Muscle layer of duodenum (tissue), 2 donors: Measurements from ENCODE around the gene BRICD5.
A peak's percentile ranks its signal among the peaks of the same experiment; 100 is the strongest.

Experiments used
- H3K27ac ChIP-seq: one replicate; pipeline ENCODE4 v1.7.0; 2013; ENCODE audit warnings: mild to moderate bottlenecking, low read length
- H3K27me3 ChIP-seq: one replicate; pipeline ENCODE4 v1.7.0; 2013; ENCODE audit warnings: low read depth, mild to moderate bottlenecking, control low read depth, low read length
- H3K36me3 ChIP-seq, 2 donors: one replicate each; pipeline ENCODE4 v1.7.0; 2013; ENCODE audit warnings: low read length in 2 of 2, control low read depth in 1 of 2, mild to moderate bottlenecking in 1 of 2; ENCODE audit not compliant: insufficient read depth in 2 of 2, control insufficient read depth in 1 of 2
- H3K4me1 ChIP-seq, 2 donors: one replicate each; pipeline ENCODE4 v1.7.0; 2013; ENCODE audit warnings: low read length in 2 of 2, mild to moderate bottlenecking in 2 of 2, control low read depth in 1 of 2, moderate library complexity in 1 of 2; ENCODE audit not compliant: insufficient read depth in 2 of 2, control insufficient read depth in 1 of 2
- H3K4me3 ChIP-seq, 2 donors: one replicate each; pipeline ENCODE4 v1.7.0; 2013; ENCODE audit warnings: low read length in 2 of 2, low read depth in 1 of 2, mild to moderate bottlenecking in 1 of 2
- H3K9me3 ChIP-seq, 2 donors: one replicate each; pipeline ENCODE4 v1.7.0; 2013; ENCODE audit warnings: low read length in 2 of 2, control low read depth in 1 of 2, mild to moderate bottlenecking in 1 of 2; ENCODE audit not compliant: control insufficient read depth in 1 of 2
- donor health status: healthy.

Gene BRICD5

GRCh38 chr16:2229632-2230250, 19.1 kb upstream of the BRICD5 start:
- H3K4me1 ChIP-seq, result peaks cover 0 to 12% of the 10 kb centered on the region in 2 donors
- H3K36me3 ChIP-seq, result peaks cover 29 to 74% of the 10 kb centered on the region in 2 donors
- H3K4me3 ChIP-seq, result no peak overlapping the region
- no peaks in the 10 kb centered on the region for H3K27me3 ChIP-seq
- H3K9me3 ChIP-seq, result no peaks in the 10 kb centered on the region
- no peak overlapping the region for H3K27ac ChIP-seq

- Histone ChIP-seq H3K27ac (no peak overlapping the region), H3K9me3 (no peaks in the 10 kb centered on the region), H3K4me1 (peaks cover 0 to 19% of the 10 kb centered on the region in 2 donors), H3K27me3 (no peaks in the 10 kb centered on the region), H3K36me3 (peaks cover 29 to 67% of the 10 kb centered on the region in 2 donors), H3K4me3 (no peak overlapping the region)
Observed at GRCh38 chr16:2229091-2229490, 18.4 kb upstream of the BRICD5 start.

GRCh38 chr16:2228161-2228824, 17.6 kb upstream of the BRICD5 start:
- H3K4me1 ChIP-seq, result peaks cover 0 to 21% of the 10 kb centered on the region in 2 donors
- H3K36me3 ChIP-seq, result peaks cover 24 to 59% of the 10 kb centered on the region in 2 donors
- no peaks in the 10 kb centered on the region for H3K27me3 ChIP-seq
- no peaks in the 10 kb centered on the region for H3K9me3 ChIP-seq
- H3K4me3 ChIP-seq, result no peak overlapping the region
- no peak overlapping the region for H3K27ac ChIP-seq

GRCh38 chr16:2226918-2227317, 16.3 kb upstream of the BRICD5 start:
- Histone ChIP-seq H3K27ac (no peak overlapping the region), H3K36me3 (peaks cover 24 to 46% of the 10 kb centered on the region in 2 donors), H3K9me3 (no peaks in the 10 kb centered on the region), H3K4me3 (no peak overlapping the region), H3K27me3 (no peaks in the 10 kb centered on the region), H3K4me1 (peaks cover 0 to 21% of the 10 kb centered on the region in 2 donors)

GRCh38 chr16:2226245-2226793, 15.7 kb upstream of the BRICD5 start:
- Histone ChIP-seq H3K4me1 (peaks cover 0 to 21% of the 10 kb centered on the region in 2 donors), H3K9me3 (no peaks in the 10 kb centered on the region), H3K27ac (no peak overlapping the region), H3K27me3 (no peaks in the 10 kb centered on the region), H3K4me3 (no peak overlapping the region), H3K36me3 (peaks cover 18 to 40% of the 10 kb centered on the region in 2 donors)

GRCh38 chr16:2223942-2224486, 13.4 kb upstream of the BRICD5 start:
- no peaks in the 10 kb centered on the region for H3K9me3 ChIP-seq
- H3K4me3 ChIP-seq, result peak overlapping the region; percentile 83 to 85
- peaks cover 4 to 17% of the 10 kb centered on the region in 2 donors for H3K36me3 ChIP-seq
- no peaks in the 10 kb centered on the region for H3K27me3 ChIP-seq
- H3K4me1 ChIP-seq, result peaks cover 0 to 21% of the 10 kb centered on the region in 2 donors
- peak overlapping the region; percentile 63 for H3K27ac ChIP-seq

GRCh38 chr16:2223221-2223941, 12.7 kb upstream of the BRICD5 start, which contains the start of gene E4F1:
Gene E4F1, plus strand, starts transcription at chr16:2223591. Its CDS starts 23 bp downstream, at chr16:2223614.
- Histone ChIP-seq H3K27ac (peak within 1 kb of the TSS; percentile 63), H3K4me3 (peak within 1 kb of the TSS; percentile 83 to 85), H3K9me3 (no peaks in the 10 kb centered on the region), H3K36me3 (peaks cover 4 to 10% of the 10 kb centered on the region in 2 donors), H3K27me3 (no peaks in the 10 kb centered on the region), H3K4me1 (peaks cover 0 to 21% of the 10 kb centered on the region in 2 donors)

- no peaks in the 10 kb centered on the region for H3K27me3 ChIP-seq
- no peak overlapping the region for H3K27ac ChIP-seq
- peaks cover 0 to 6% of the 10 kb centered on the region in 2 donors for H3K36me3 ChIP-seq
- H3K9me3 ChIP-seq, result no peaks in the 10 kb centered on the region
- H3K4me3 ChIP-seq, result no peak overlapping the region
- H3K4me1 ChIP-seq, result peaks cover 14 to 20% of the 10 kb centered on the region in 2 donors
Observed at GRCh38 chr16:2216330-2216729, 5.7 kb upstream of the BRICD5 start.

GRCh38 chr16:2214719-2214968, 4.0 kb upstream of the BRICD5 start, which contains the start of gene PGP:
Gene PGP, minus strand, starts transcription at chr16:2214840. Its CDS starts 63 bp downstream, at chr16:2214777.
- peak within 1 kb of the TSS; percentile 61 to 85 for H3K4me3 ChIP-seq
- H3K4me1 ChIP-seq, result peaks cover 14 to 20% of the 10 kb centered on the region in 2 donors

GRCh38 chr16:2213817-2214718, 3.4 kb upstream of the BRICD5 start:
- H3K27me3 ChIP-seq, result no peaks in the 10 kb centered on the region
- H3K4me1 ChIP-seq, result peaks cover 14 to 20% of the 10 kb centered on the region in 2 donors
- H3K9me3 ChIP-seq, result no peaks in the 10 kb centered on the region
- no peak overlapping the region for H3K27ac ChIP-seq
- peaks cover 3 to 6% of the 10 kb centered on the region in 2 donors for H3K36me3 ChIP-seq
- H3K4me3 ChIP-seq, result peak overlapping the region; percentile 61 to 85

More at GRCh38 chr16:2214719-2214968, 4.0 kb upstream of the BRICD5 start, which contains the start of gene PGP:
- Histone ChIP-seq H3K27ac (peak within 1 kb of the TSS; percentile 64), H3K36me3 (peaks cover 0 to 6% of the 10 kb centered on the region in 2 donors), H3K9me3 (no peaks in the 10 kb centered on the region), H3K27me3 (no peaks in the 10 kb centered on the region)
